Cardiac fibroblast (primary cell): Measurements from ENCODE around the gene CHRNA9.
A peak's percentile ranks its signal among the peaks of the same experiment; 100 is the strongest.

Experiments used
- DNase-seq, 2 donors: peaks; one replicate each; pipeline versions ENCODE4 v3.0.0 to v3.0.0-alpha.2; 2010; ENCODE audit warnings: low read depth in 2 of 2
- H3K4me3 ChIP-seq, 2 donors: replicated peaks in 1 of 2; 1 replicate in 1 of 2; 2 replicates in 1 of 2; pipeline ENCODE4 v1.5.1; 2011; ENCODE audit warnings: low read depth in 2 of 2, low read length in 2 of 2, mild to moderate bottlenecking in 2 of 2, moderate library complexity in 1 of 2
- CTCF ChIP-seq: IDR thresholded peaks from one replicate; pipeline ENCODE4 v1.5.1; 2011; ENCODE audit warnings: low read depth, mild to moderate bottlenecking, low read length, inconsistent platforms

The CHRNA9 gene

GRCh38 chr4:40402556-40402955, 67.4 kb downstream of the CHRNA9 start:
- H3K4me3 ChIP-seq: no peak overlapping the region
- DNase-seq: no peak
- no peak for TF ChIP-seq CTCF

GRCh38 chr4:40403081-40403480, 67.9 kb downstream of the CHRNA9 start:
- peak in 1 of 2 donors; percentile 10 for DNase-seq

More at GRCh38 chr4:40403081-40403480, 67.9 kb downstream of the CHRNA9 start:
- TF ChIP-seq CTCF: no peak
- H3K4me3 ChIP-seq: no peak overlapping the region
